ENCODE results near the gene C5orf58.

The C5orf58 gene

DNA sequence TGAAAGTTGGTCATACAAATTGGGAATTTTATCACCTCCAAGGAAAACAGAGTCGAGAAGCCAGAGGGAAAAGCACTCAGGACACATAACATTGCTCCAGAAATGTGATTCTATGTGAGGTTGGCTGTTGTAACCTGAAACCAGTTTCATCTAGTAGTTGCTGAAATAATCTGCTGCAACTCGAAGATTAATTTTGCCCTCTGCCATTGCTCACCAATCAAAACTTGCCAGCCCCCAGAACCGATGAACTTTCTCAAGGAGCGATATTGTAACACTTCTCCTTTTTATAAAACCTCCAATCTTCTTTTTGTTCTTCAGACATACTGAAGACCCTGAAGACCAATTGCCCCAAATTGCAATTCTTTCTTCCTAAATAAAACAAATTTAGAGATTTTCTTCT lies 31.1 kb downstream of the C5orf58 start:
- H3K9me3 ChIP-seq (ENCODE audit: insufficient read depth, low read length, severe bottlenecking): no peaks in the 10 kb centered on the region
- no peak for DNase-seq
- no peak overlapping the region for H3K27ac ChIP-seq (ENCODE audit: low read length)
- no peaks in the 10 kb centered on the region for H3K79me2 ChIP-seq (ENCODE audit: insufficient read depth, low read length)
- peaks cover 94% of the 10 kb centered on the region for H3K36me3 ChIP-seq (ENCODE audit: insufficient read depth, low read length)
- no peaks in the 10 kb centered on the region for H3K4me1 ChIP-seq (ENCODE audit: insufficient read depth, low read length)
- no peak overlapping the region for H2AFZ ChIP-seq (ENCODE audit: low read depth, low read length)
- no peak overlapping the region for H3K9ac ChIP-seq (ENCODE audit: low read depth, low read length)
- TF ChIP-seq EZH2 (IDR thresholded peaks at IDR 0.05; ENCODE audit: borderline replicate concordance, low read depth, low read length, severe bottlenecking): no peak
- TF ChIP-seq, protein P1, sequence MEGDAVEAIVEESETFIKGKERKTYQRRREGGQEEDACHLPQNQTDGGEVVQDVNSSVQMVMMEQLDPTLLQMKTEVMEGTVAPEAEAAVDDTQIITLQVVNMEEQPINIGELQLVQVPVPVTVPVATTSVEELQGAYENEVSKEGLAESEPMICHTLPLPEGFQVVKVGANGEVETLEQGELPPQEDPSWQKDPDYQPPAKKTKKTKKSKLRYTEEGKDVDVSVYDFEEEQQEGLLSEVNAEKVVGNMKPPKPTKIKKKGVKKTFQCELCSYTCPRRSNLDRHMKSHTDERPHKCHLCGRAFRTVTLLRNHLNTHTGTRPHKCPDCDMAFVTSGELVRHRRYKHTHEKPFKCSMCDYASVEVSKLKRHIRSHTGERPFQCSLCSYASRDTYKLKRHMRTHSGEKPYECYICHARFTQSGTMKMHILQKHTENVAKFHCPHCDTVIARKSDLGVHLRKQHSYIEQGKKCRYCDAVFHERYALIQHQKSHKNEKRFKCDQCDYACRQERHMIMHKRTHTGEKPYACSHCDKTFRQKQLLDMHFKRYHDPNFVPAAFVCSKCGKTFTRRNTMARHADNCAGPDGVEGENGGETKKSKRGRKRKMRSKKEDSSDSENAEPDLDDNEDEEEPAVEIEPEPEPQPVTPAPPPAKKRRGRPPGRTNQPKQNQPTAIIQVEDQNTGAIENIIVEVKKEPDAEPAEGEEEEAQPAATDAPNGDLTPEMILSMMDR (IDR thresholded peaks at IDR 0.05; ENCODE audit: borderline replicate concordance, extremely low read depth, low read length, poor library complexity, severe bottlenecking): no peak
- H3K4me3 ChIP-seq (ENCODE audit: low read depth in 1 of 2, low read length in 2 of 2): no peak overlapping the region
- no peaks in the 10 kb centered on the region for H3K27me3 ChIP-seq (ENCODE audit: insufficient read depth, low read length, poor library complexity)
- no peaks in the 10 kb centered on the region for H4K20me1 ChIP-seq (ENCODE audit: insufficient read depth, low read length)
- no peak for ATAC-seq (ENCODE audit: insufficient read depth, low read depth)
- H3K4me2 ChIP-seq (ENCODE audit: insufficient read depth, low read length): no peak overlapping the region

- Histone ChIP-seq H3K4me1 (ENCODE audit: insufficient read depth, low read length) (no peaks in the 10 kb centered on the region), H3K4me2 (ENCODE audit: insufficient read depth, low read length) (no peak overlapping the region), H3K9me3 (ENCODE audit: insufficient read depth, low read length, severe bottlenecking) (no peaks in the 10 kb centered on the region), H3K4me3 (ENCODE audit: low read depth in 1 of 2, low read length in 2 of 2) (no peak overlapping the region), H2AFZ (ENCODE audit: low read depth, low read length) (no peak overlapping the region), H3K79me2 (ENCODE audit: insufficient read depth, low read length) (no peaks in the 10 kb centered on the region), H3K27me3 (ENCODE audit: insufficient read depth, low read length, poor library complexity) (no peaks in the 10 kb centered on the region), H3K27ac (ENCODE audit: low read length) (no peak overlapping the region), H3K9ac (ENCODE audit: low read depth, low read length) (no peak overlapping the region), H3K36me3 (ENCODE audit: insufficient read depth, low read length) (peaks cover 94% of the 10 kb centered on the region), H4K20me1 (ENCODE audit: insufficient read depth, low read length) (no peaks in the 10 kb centered on the region)
- TF ChIP-seq, protein P1 (IDR thresholded peaks at IDR 0.05; ENCODE audit: borderline replicate concordance, extremely low read depth, low read length, poor library complexity, severe bottlenecking): no peak
- TF ChIP-seq EZH2 (IDR thresholded peaks at IDR 0.05; ENCODE audit: borderline replicate concordance, low read depth, low read length, severe bottlenecking): no peak
- ATAC-seq (ENCODE audit: insufficient read depth, low read depth): no peak
- DNase-seq: no peak
Observed at GRCh38 chr5:170265522-170265921, 32.7 kb downstream of the C5orf58 start.

GRCh38 chr5:170266570-170267381 lies 34.0 kb downstream of the C5orf58 start:
- TF ChIP-seq, protein P1 (IDR thresholded peaks at IDR 0.05; ENCODE audit: borderline replicate concordance, extremely low read depth, low read length, poor library complexity, severe bottlenecking): no peak
- TF ChIP-seq EZH2 (IDR thresholded peaks at IDR 0.05; ENCODE audit: borderline replicate concordance, low read depth, low read length, severe bottlenecking): no peak
- Histone ChIP-seq H3K4me1 (ENCODE audit: insufficient read depth, low read length) (no peaks in the 10 kb centered on the region), H3K9me3 (ENCODE audit: insufficient read depth, low read length, severe bottlenecking) (no peaks in the 10 kb centered on the region), H2AFZ (ENCODE audit: low read depth, low read length) (no peak overlapping the region), H3K9ac (ENCODE audit: low read depth, low read length) (no peak overlapping the region), H3K36me3 (ENCODE audit: insufficient read depth, low read length) (peaks cover 93% of the 10 kb centered on the region), H3K4me2 (ENCODE audit: insufficient read depth, low read length) (no peak overlapping the region), H3K4me3 (ENCODE audit: low read depth in 1 of 2, low read length in 2 of 2) (no peak overlapping the region), H3K27me3 (ENCODE audit: insufficient read depth, low read length, poor library complexity) (no peaks in the 10 kb centered on the region), H3K79me2 (ENCODE audit: insufficient read depth, low read length) (no peaks in the 10 kb centered on the region), H4K20me1 (ENCODE audit: insufficient read depth, low read length) (no peaks in the 10 kb centered on the region), H3K27ac (ENCODE audit: low read length) (no peak overlapping the region; the same call in 1 of the 2 replicates)
- ATAC-seq (ENCODE audit: insufficient read depth, low read depth): peak; percentile 45; the same call in 1 of the 3 replicates
- DNase-seq: peak; percentile 43
